Tibial nerve (tissue), 4 donors: Measurements from ENCODE around the gene ITIH4. TPM values are rescaled to one million over a fixed set of nuclear protein-coding genes. Genes with fewer than 3 reads are reported as not detected.

Source experiments
- DNase-seq, 2 donors: peaks; one replicate each; pipeline ENCODE4 v3.0.0-alpha.2; 2019; ENCODE audit warnings: low spot score in 2 of 2
- H3K27ac ChIP-seq, 4 donors: fragments of 200-600 bp; sonication (generic) in 3 of 4; one replicate each; pipeline ENCODE4 v1.5.1; 2017 to 2019; ENCODE audit warnings: mild to moderate bottlenecking in 1 of 4
- H3K27me3 ChIP-seq, 2 donors: fragments of 200-600 bp; sonication (generic) in 1 of 2; one replicate each; pipeline versions ENCODE4 v1.5.1 to v1.6.0; 2017 to 2019
- H3K36me3 ChIP-seq, 3 donors: fragments of 200-600 bp; sonication (generic); one replicate each; pipeline ENCODE4 v1.5.1; 2018 to 2019
- H3K4me1 ChIP-seq, 4 donors: fragments of 200-600 bp; sonication (generic) in 3 of 4; one replicate each; pipeline ENCODE4 v1.5.1; 2017 to 2019
- H3K4me3 ChIP-seq, 4 donors: fragments of 200-600 bp; sonication (generic) in 3 of 4; one replicate each; pipeline ENCODE4 v1.5.1; 2017 to 2019; ENCODE audit warnings: mild to moderate bottlenecking in 1 of 4, moderate library complexity in 1 of 4
- H3K9me3 ChIP-seq, 4 donors: fragments of 200-600 bp; sonication (generic) in 3 of 4; one replicate each; pipeline ENCODE4 v1.5.1; 2017 to 2019
- CTCF ChIP-seq, 5 experiments: fragments of 200-600 bp in 3 of 5; fragments of 450-650 bp in 2 of 5; sonication (generic) in 3 of 5; IDR thresholded peaks; one replicate each; pipeline ENCODE4 v1.5.1; 2016 to 2019; ENCODE audit warnings: antibody characterized with exemption in 5 of 5, mild to moderate bottlenecking in 3 of 5, moderate library complexity in 2 of 5
- EP300 ChIP-seq, 2 donors: sonication (generic); formaldehyde crosslinking; IDR thresholded peaks; one replicate each; pipeline ENCODE4 v1.6.1; 2017; ENCODE audit warnings: antibody characterized with exemption in 2 of 2, mild to moderate bottlenecking in 1 of 2
- POLR2A ChIP-seq, 2 donors: fragments of 450-650 bp; IDR thresholded peaks; one replicate each; pipeline ENCODE4 v1.6.1; 2017; ENCODE audit warnings: antibody characterized with exemption in 2 of 2, mild to moderate bottlenecking in 2 of 2, moderate library complexity in 2 of 2
- WGBS, 2 donors: methylation state at CpG; one replicate each; pipeline ENCODE4 v1.1.5; 2018; 5-methylcytosine and 5-hydroxymethylcytosine counted together
- total RNA-seq, 4 donors: library from RNA; depleted of rRNA; stranded (reverse); fragments of >200 nt; gene quantifications; one replicate each; pipeline ENCODE4 v1.1.0, GENCODE V29; 2016

ITIH4 gene
- total RNA-seq, 4 donors from 2014 or later = 5.4 to 24.9 (median 10.1) TPM

- peak; percentile 34 to 62 for DNase-seq
- Histone ChIP-seq H3K27ac (peak overlapping the region in 2 of 4 donors; percentile 38 to 43), H3K4me1 (peaks cover 0 to 31% (median 2%) of the 10 kb centered on the region in 4 donors), H3K9me3 (no peaks in the 10 kb centered on the region), H3K4me3 (no peak overlapping the region), H3K36me3 (peaks cover 0 to 63% (median 0%) of the 10 kb centered on the region in 3 donors), H3K27me3 (no peaks in the 10 kb centered on the region)
- 56 to 57% methylated on average over 18 to 21 of the region's 21 CpGs for WGBS, 2 donors
- TF ChIP-seq EP300 (IDR thresholded peaks at IDR 0.05) (peak in 1 of 2 donors; percentile 3), CTCF (IDR thresholded peaks at IDR 0.05) (no peak)
Measured at GRCh38 chr3:52831500-52832301, 1.2 kb upstream of the ITIH4 start.

DNA sequence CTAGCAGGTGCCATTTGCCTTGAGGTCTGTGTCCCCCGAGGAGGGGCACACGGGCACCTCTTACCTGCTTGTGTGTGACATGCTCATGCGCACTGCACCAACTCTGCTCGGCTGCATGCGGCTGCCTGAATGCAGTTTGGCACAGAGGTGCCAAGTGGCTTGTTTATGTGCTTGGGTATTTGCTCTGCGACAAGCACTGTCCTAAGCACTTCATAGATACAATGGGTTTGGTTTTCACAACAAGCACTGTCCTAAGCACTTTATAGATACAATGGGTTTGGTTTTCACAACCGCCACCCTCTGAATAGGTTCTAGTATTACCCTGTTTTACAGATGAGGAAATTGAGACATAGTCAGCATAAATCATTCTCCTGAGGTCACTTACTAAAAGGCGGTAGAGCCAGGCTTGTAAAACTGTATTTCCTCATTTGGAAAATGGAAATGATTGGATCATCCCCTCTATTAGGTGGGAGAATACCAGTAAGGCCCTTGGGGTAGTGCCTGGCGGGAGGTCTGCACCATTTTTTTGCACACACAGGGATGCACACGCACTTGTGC is 487 bp downstream of the ITIH4 start:
- no peak for TF ChIP-seq CTCF (IDR thresholded peaks at IDR 0.05)
- no peak for TF ChIP-seq POLR2A (IDR thresholded peaks at IDR 0.05)
- no peak for TF ChIP-seq EP300 (IDR thresholded peaks at IDR 0.05)
- no peak for DNase-seq
- Histone ChIP-seq H3K4me3 (no peak overlapping the region), H3K4me1 (peaks cover 0 to 15% (median 2%) of the 10 kb centered on the region in 4 donors), H3K36me3 (peaks cover 0 to 62% (median 0%) of the 10 kb centered on the region in 3 donors), H3K27me3 (no peaks in the 10 kb centered on the region), H3K9me3 (no peaks in the 10 kb centered on the region), H3K27ac (no peak overlapping the region)
- WGBS, 2 donors = 84 to 87% methylated on average over 10 of the region's 10 CpGs

DNA sequence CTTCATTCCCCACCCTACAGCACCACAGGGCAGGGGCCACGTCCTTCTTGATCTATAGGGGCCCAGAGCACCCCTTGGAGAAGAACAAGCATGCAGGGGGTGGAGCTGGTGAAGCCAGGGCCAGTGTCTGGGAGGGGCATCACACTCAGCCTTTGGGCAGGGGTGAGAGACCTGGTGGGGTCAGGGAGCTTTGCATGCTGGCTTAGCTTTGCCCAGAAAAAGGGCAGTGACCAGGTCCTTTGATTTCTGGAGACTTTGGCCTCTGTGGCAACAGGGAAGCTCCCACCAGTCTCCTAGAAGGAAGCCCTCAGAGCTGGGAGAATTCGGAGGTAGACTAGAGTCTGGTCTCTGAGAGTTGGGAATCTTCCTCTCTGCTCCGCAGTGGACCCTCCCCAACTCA is 990 bp downstream of the ITIH4 start:
- 74 to 95% methylated on average over 3 of the region's 3 CpGs for WGBS, 2 donors
- no peak overlapping the region for H3K4me3 ChIP-seq
- no peak overlapping the region for H3K27ac ChIP-seq
- H3K27me3 ChIP-seq = no peaks in the 10 kb centered on the region
- peaks cover 0 to 15% (median 2%) of the 10 kb centered on the region in 4 donors for H3K4me1 ChIP-seq
- H3K9me3 ChIP-seq = no peaks in the 10 kb centered on the region
- no peak for DNase-seq
- TF ChIP-seq EP300 (IDR thresholded peaks at IDR 0.05) (no peak), POLR2A (IDR thresholded peaks at IDR 0.05) (no peak), CTCF (IDR thresholded peaks at IDR 0.05) (no peak)
- H3K36me3 ChIP-seq = peaks cover 0 to 62% (median 0%) of the 10 kb centered on the region in 3 donors

GRCh38 chr3:52827866-52828376 is 2.6 kb downstream of the ITIH4 start:
- Histone ChIP-seq H3K4me3 (no peak overlapping the region), H3K27ac (no peak overlapping the region), H3K9me3 (no peaks in the 10 kb centered on the region), H3K4me1 (peaks cover 0 to 15% (median 2%) of the 10 kb centered on the region in 4 donors), H3K36me3 (peaks cover 0 to 63% (median 0%) of the 10 kb centered on the region in 3 donors), H3K27me3 (no peaks in the 10 kb centered on the region)
- no peak for DNase-seq
- TF ChIP-seq CTCF (IDR thresholded peaks at IDR 0.05) (no peak), POLR2A (IDR thresholded peaks at IDR 0.05) (no peak), EP300 (IDR thresholded peaks at IDR 0.05) (no peak)
- whole genome bisulfite sequencing, 2 donors = 71 to 72% methylated on average over 9 to 10 of the region's 10 CpGs

DNA sequence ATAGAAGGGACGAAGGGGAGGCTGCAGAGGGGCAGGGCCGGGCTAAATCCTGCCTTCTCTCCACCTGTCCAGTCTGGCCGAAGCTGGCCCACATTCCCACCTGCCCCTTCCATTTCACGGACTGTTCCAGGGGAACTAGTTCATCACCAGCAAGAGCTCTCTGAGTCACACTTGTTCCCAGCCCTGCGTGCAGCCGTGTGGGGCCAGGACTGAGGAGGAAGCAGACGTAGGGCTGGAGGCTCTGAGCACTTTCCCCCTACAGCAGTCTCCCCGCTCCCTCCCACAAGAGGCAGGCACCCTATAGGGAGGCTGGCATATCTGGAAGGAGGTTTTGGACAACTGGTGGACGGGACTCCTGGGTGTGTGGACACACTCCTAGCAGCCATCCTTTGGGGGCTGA is 3.0 kb downstream of the ITIH4 start:
- Histone ChIP-seq H3K27ac (no peak overlapping the region), H3K4me3 (no peak overlapping the region), H3K9me3 (no peaks in the 10 kb centered on the region), H3K36me3 (peaks cover 0 to 63% (median 0%) of the 10 kb centered on the region in 3 donors), H3K27me3 (no peaks in the 10 kb centered on the region), H3K4me1 (peaks cover 0 to 15% (median 2%) of the 10 kb centered on the region in 4 donors)
- no peak for TF ChIP-seq POLR2A (IDR thresholded peaks at IDR 0.05)
- no peak for TF ChIP-seq EP300 (IDR thresholded peaks at IDR 0.05)
- TF ChIP-seq CTCF (IDR thresholded peaks at IDR 0.05) = no peak
- DNase-seq = no peak
- 65 to 70% methylated on average over 9 of the region's 9 CpGs for WGBS, 2 donors
